HG03442 (cell line): ENCODE data around the gene SSH2.
A peak's percentile ranks its signal among the peaks of the same experiment; 100 is the strongest.

Source experiments
- ATAC-seq: cut with Tn5 transposase; IDR thresholded peaks from one replicate; pipeline ENCODE4 v1.9.1; 2021; ENCODE audit warnings: mild to moderate bottlenecking, moderate library complexity; ENCODE audit not compliant: unreplicated experiment

Gene SSH2

GRCh38 chr17:29582772-29583171 is 347.3 kb downstream of the SSH2 start:
- ATAC-seq: no peak

GRCh38 chr17:29582254-29582765 is 347.7 kb downstream of the SSH2 start:
- ATAC-seq: no peak

- ATAC-seq: no peak
Measured at GRCh38 chr17:29581583-29582253, 348.3 kb downstream of the SSH2 start.

- ATAC-seq: peak; percentile 51
Measured at GRCh38 chr17:29579866-29580771, 349.9 kb downstream of the SSH2 start.

GRCh38 chr17:29578626-29579485 is 351.2 kb downstream of the SSH2 start:
- no peak for ATAC-seq

- ATAC-seq: no peak
Measured at GRCh38 chr17:29577385-29578211, 352.4 kb downstream of the SSH2 start.

- no peak for ATAC-seq
Measured at GRCh38 chr17:29577001-29577370, 353.0 kb downstream of the SSH2 start.

- no peak for ATAC-seq
Measured at GRCh38 chr17:29576214-29577000, 353.6 kb downstream of the SSH2 start.
